SW480 (cell line): Measurements from ENCODE around the gene NDRG2.
"Not testable (repeated sequence)": the region's sequence is repeated elsewhere in the genome, so short reads cannot be mapped to it uniquely, and the experiment has no call there.

ENCODE experiments used
- DNase-seq: peaks from one replicate; pipeline ENCODE4 v3.0.0-alpha.2; 2016; ENCODE audit warnings: low spot score

NDRG2 gene

GRCh38 chr14:21003788-21004346 lies 21.0 kb downstream of the NDRG2 start:
- DNase-seq: no peak

GRCh38 chr14:21001218-21001617 lies 23.6 kb downstream of the NDRG2 start:
- no peak for DNase-seq

GRCh38 chr14:20999591-20999990 lies 25.3 kb downstream of the NDRG2 start:
- no peak for DNase-seq

- no peak for DNase-seq
Observed at GRCh38 chr14:20998674-20999366, 26.0 kb downstream of the NDRG2 start, which contains the start of gene SLC39A2. SLC39A2 (plus strand) TSS chr14:20999293; CDS start chr14:20999447, 154 bp downstream.

GRCh38 chr14:20998139-20998538 lies 26.7 kb downstream of the NDRG2 start:
- DNase-seq: no peak

- DNase-seq: no peak
Observed at GRCh38 chr14:20997564-20997963, 27.3 kb downstream of the NDRG2 start.

GRCh38 chr14:20997115-20997514 lies 27.7 kb downstream of the NDRG2 start:
- DNase-seq: no peak

- DNase-seq: no peak
Observed at GRCh38 chr14:20996521-20996920, 28.3 kb downstream of the NDRG2 start.

- peak; percentile 96 for DNase-seq
Observed at GRCh38 chr14:20989787-20990600, 34.9 kb downstream of the NDRG2 start, which contains the start of gene METTL17. METTL17 (plus strand) TSS chr14:20989980; CDS start chr14:20990003, 23 bp downstream.

GRCh38 chr14:20989471-20989786 lies 35.4 kb downstream of the NDRG2 start:
- DNase-seq: no peak

GRCh38 chr14:20988717-20989470 lies 36.0 kb downstream of the NDRG2 start:
- DNase-seq: no peak

GRCh38 chr14:20986811-20987210 lies 38.0 kb downstream of the NDRG2 start:
- no peak for DNase-seq

GRCh38 chr14:20985650-20986049 lies 39.2 kb downstream of the NDRG2 start:
- not testable (repeated sequence) for DNase-seq

GRCh38 chr14:20982646-20983369 lies 42.1 kb downstream of the NDRG2 start:
- DNase-seq: no peak

GRCh38 chr14:20980906-20981305 lies 44.0 kb downstream of the NDRG2 start:
- no peak for DNase-seq

- no peak for DNase-seq
Observed at GRCh38 chr14:20978687-20979086, 46.2 kb downstream of the NDRG2 start.

GRCh38 chr14:20976291-20976690 lies 48.6 kb downstream of the NDRG2 start:
- no peak for DNase-seq

GRCh38 chr14:20973501-20973900 lies 51.4 kb downstream of the NDRG2 start:
- no peak for DNase-seq

- no peak for DNase-seq
Observed at GRCh38 chr14:20971705-20972021, 53.2 kb downstream of the NDRG2 start.

- DNase-seq: peak; percentile 76
Observed at GRCh38 chr14:20970983-20971704, 53.7 kb downstream of the NDRG2 start.

GRCh38 chr14:20970647-20970982 lies 54.2 kb downstream of the NDRG2 start:
- peak; percentile 2 for DNase-seq
